Smooth muscle cell (in vitro differentiated cells): ENCODE results near the gene DDHD1. TPM values are rescaled to one million over a fixed set of nuclear protein-coding genes. Genes with fewer than 3 reads are reported as not detected.

Source experiments
- DNase-seq: peaks from one replicate; lab custom pipeline; 2025; ENCODE audit not compliant: unreplicated experiment; lab: John Stamatoyannopoulos, UW
- H2AFZ ChIP-seq: fragments of 200-600 bp; sonication (generic); 2 replicates; pipeline ENCODE4 v1.6.0; 2016; ENCODE audit warnings: antibody characterized with exemption, low read depth, mild to moderate bottlenecking
- H3F3A ChIP-seq: fragments of 200-600 bp; sonication (generic); 2 replicates; pipeline ENCODE4 v1.6.0; 2017; ENCODE audit warnings: antibody characterized with exemption, low read depth
- H3K27ac ChIP-seq: fragments of 200-600 bp; sonication (generic); 2 replicates; pipeline ENCODE4 v1.5.1; 2016; ENCODE audit warnings: low read depth, mild to moderate bottlenecking
- H3K27me3 ChIP-seq: fragments of 200-600 bp; sonication (generic); 2 replicates; pipeline ENCODE4 v1.6.1; 2016; ENCODE audit warnings: low read depth, mild to moderate bottlenecking
- H3K36me3 ChIP-seq: fragments of 200-600 bp; sonication (generic); 2 replicates; pipeline ENCODE4 v1.5.1; 2016; ENCODE audit warnings: low read depth
- H3K4me1 ChIP-seq: fragments of 200-600 bp; sonication (generic); 2 replicates; pipeline ENCODE4 v1.5.1; 2016; ENCODE audit warnings: low read depth
- H3K4me2 ChIP-seq: fragments of 200-600 bp; sonication (generic); 2 replicates; pipeline ENCODE4 v1.6.0; 2016; ENCODE audit warnings: mild to moderate bottlenecking
- H3K4me3 ChIP-seq: fragments of 200-600 bp; sonication (generic); 2 replicates; pipeline ENCODE4 v1.5.1; 2016; ENCODE audit warnings: mild to moderate bottlenecking
- H3K79me2 ChIP-seq: fragments of 200-600 bp; sonication (generic); 2 replicates; pipeline ENCODE4 v1.6.0; 2016; ENCODE audit warnings: low read depth, mild to moderate bottlenecking
- H3K9ac ChIP-seq: fragments of 200-600 bp; sonication (generic); 2 replicates; pipeline ENCODE4 v1.6.0; 2016; ENCODE audit warnings: low read depth
- H3K9me3 ChIP-seq: fragments of 200-600 bp; sonication (generic); replicated peaks from 2 replicates; pipeline ENCODE4 v1.5.1; 2016; ENCODE audit warnings: low read depth
- H4K20me1 ChIP-seq: fragments of 200-600 bp; sonication (generic); 2 replicates; pipeline ENCODE4 v1.6.0; 2016; ENCODE audit warnings: low read depth
- WGBS: methylation state at CpG from one replicate; pipeline ENCODE4 v1.1.7; 2016; ENCODE audit warnings: low lambda C conversion rate; 5-methylcytosine and 5-hydroxymethylcytosine counted together
- polyA plus RNA-seq: library from polyadenylated mRNA; unstranded; fragments of >200 nt; fragmentation: Nextera tagmentation; extraction: Ambion mirVana; gene quantifications from 2 replicates; pipeline ENCODE4 v1.2.1, GENCODE V29; 2016
- total RNA-seq: library from RNA; depleted of rRNA; stranded (reverse); fragments of >200 nt; gene quantifications from 2 replicates; pipeline ENCODE4 v1.2.3, GENCODE V29; 2014
- TF ChIP-seq, protein P1 (sequence below): fragments of 200-600 bp; sonication (generic); IDR thresholded peaks from 2 replicates; pipeline ENCODE4 v1.5.1; 2017; ENCODE audit warnings: borderline replicate concordance, mild to moderate bottlenecking, antibody characterized with exemption; ENCODE audit not compliant: insufficient read depth, poor library complexity, severe bottlenecking

DDHD1 gene
- total and polyA plus RNA-seq, 2 experiments from 2014 or later, result 4.0 to 7.8 TPM

DNA sequence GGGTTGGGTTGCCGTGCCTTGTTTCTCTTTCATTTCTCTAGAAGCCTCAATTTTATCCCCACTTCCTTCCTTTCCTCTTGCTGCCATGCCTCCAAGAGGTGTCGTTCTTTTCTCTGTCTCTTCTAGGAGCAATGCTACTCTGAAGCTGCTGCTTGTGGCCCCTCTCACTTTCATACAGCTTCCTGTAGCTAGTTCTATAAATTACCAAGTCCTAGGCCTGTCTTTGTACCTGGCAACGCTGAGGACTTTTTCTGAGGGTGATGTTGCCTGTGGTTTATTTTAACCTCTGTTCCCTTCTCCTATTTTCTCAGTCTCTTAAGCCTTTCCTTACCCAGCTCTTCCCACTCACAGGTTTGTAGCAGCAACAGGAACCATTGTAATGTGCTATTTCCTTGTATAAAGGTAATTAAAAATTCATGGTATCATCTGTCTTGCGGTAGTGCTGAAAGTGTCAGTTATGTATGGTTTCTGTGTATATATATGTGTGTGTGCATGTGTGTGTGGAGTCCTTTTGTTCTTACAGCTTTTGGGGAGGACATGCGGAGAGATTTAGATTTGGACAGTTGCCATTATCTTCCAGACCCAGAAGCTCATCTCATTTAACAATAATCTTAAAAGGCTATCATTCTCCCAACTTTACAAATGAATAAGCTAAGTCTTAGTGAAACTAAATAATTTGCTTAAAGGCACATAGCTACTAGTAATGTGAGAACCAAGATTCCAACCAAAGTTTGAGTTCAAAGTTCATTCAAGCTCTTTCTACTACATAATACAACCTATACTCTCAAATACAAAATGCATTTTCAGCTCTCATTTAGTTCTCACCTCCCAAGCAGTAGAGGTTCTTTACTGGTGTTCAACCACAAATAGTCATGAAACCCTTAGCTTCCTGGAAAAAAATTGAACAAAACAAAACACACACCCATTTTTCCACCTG lies 43.8 kb downstream of the DDHD1 start:
- H3K4me1 ChIP-seq, result peaks cover 4% of the 10 kb centered on the region
- peaks cover 6% of the 10 kb centered on the region for H3K9me3 ChIP-seq
- peak overlapping the region; percentile 51 for H3K27ac ChIP-seq
- no peaks in the 10 kb centered on the region for H4K20me1 ChIP-seq
- peaks cover 6% of the 10 kb centered on the region for H3K36me3 ChIP-seq
- TF ChIP-seq, protein P1, sequence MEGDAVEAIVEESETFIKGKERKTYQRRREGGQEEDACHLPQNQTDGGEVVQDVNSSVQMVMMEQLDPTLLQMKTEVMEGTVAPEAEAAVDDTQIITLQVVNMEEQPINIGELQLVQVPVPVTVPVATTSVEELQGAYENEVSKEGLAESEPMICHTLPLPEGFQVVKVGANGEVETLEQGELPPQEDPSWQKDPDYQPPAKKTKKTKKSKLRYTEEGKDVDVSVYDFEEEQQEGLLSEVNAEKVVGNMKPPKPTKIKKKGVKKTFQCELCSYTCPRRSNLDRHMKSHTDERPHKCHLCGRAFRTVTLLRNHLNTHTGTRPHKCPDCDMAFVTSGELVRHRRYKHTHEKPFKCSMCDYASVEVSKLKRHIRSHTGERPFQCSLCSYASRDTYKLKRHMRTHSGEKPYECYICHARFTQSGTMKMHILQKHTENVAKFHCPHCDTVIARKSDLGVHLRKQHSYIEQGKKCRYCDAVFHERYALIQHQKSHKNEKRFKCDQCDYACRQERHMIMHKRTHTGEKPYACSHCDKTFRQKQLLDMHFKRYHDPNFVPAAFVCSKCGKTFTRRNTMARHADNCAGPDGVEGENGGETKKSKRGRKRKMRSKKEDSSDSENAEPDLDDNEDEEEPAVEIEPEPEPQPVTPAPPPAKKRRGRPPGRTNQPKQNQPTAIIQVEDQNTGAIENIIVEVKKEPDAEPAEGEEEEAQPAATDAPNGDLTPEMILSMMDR, result no peak
- no peaks in the 10 kb centered on the region for H3F3A ChIP-seq
- H3K9ac ChIP-seq, result no peak overlapping the region
- H3K4me3 ChIP-seq, result peak overlapping the region; percentile 39
- peak overlapping the region; percentile 47 for H2AFZ ChIP-seq
- peak overlapping the region; percentile 82 for H3K4me2 ChIP-seq
- DNase-seq, result no peak
- H3K27me3 ChIP-seq, result no peaks in the 10 kb centered on the region
- no peaks in the 10 kb centered on the region for H3K79me2 ChIP-seq
- 67% methylated on average over 5 of the region's 5 CpGs for WGBS

- peak overlapping the region; percentile 82 for H3K4me2 ChIP-seq
These were observed 44.6 kb downstream of the DDHD1 start for GRCh38 chr14:53108292-53109104.

DNA sequence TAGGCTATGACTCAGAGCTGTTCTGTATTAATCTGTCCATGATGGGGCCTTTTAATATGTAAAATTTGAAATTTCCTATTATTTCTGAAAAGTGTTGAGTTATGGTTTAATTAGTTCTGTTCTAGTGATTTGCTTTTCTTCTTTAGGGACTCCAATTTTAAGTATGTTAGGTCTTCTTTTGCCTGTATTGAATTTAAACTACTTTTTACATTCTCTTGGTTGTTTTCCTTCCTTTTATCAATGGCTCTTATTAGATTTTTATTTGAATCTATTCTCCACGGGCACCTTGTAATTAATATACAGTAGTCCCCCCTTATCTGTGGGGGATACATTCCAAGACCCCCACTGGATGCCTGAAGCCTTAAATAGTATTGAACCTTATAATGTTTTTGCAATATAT lies 46.4 kb downstream of the DDHD1 start:
- TF ChIP-seq, protein P1, result no peak
- H4K20me1 ChIP-seq, result no peaks in the 10 kb centered on the region

More at GRCh38 chr14:53108292-53109104, 44.6 kb downstream of the DDHD1 start:
- Histone ChIP-seq H3K36me3 (peaks cover 6% of the 10 kb centered on the region), H2AFZ (peak overlapping the region; percentile 47), H3K27me3 (no peaks in the 10 kb centered on the region), H3K79me2 (no peaks in the 10 kb centered on the region), H3K27ac (peak overlapping the region; percentile 51), H3K9ac (no peak overlapping the region), H3F3A (no peaks in the 10 kb centered on the region), H3K9me3 (peaks cover 6% of the 10 kb centered on the region), H3K4me3 (peak overlapping the region; percentile 39), H3K4me1 (peaks cover 4% of the 10 kb centered on the region), H4K20me1 (no peaks in the 10 kb centered on the region)
- WGBS, result 82% methylated on average over 10 of the region's 10 CpGs
- TF ChIP-seq, protein P1, result no peak
- DNase-seq, result no peak

More for the DNA sequence above, 46.4 kb downstream of the DDHD1 start:
- WGBS, result 100% methylated on average over 1 of the region's 1 CpG
- Histone ChIP-seq H3K36me3 (peaks cover 6% of the 10 kb centered on the region), H3K27me3 (no peaks in the 10 kb centered on the region), H3K9me3 (peaks cover 6% of the 10 kb centered on the region), H2AFZ (no peak overlapping the region), H3K27ac (no peak overlapping the region), H3K4me3 (no peak overlapping the region), H3K4me2 (no peak overlapping the region), H3K79me2 (no peaks in the 10 kb centered on the region), H3K9ac (no peak overlapping the region), H3F3A (no peaks in the 10 kb centered on the region), H3K4me1 (peaks cover 4% of the 10 kb centered on the region)
- no peak for DNase-seq
